Measurements from ENCODE around the gene CHSY1. TPM values are rescaled to one million over a fixed set of nuclear protein-coding genes. Genes with fewer than 3 reads are reported as not detected.

The CHSY1 gene
- total and polyA plus RNA-seq, 9 donors: 23.0 to 69.9 (median 33.0) TPM

GRCh38 chr15:101134780-101135179 is 117.1 kb downstream of the CHSY1 start:
- WGBS, 3 donors: 97 to 99% (median 98%) methylated on average over 5 of the region's 5 CpGs
- no peak for TF ChIP-seq EP300 (IDR thresholded peaks at IDR 0.05)
- intact Hi-C loops (cut with DNase I): loop anchor here in 1 of 4 donors (10.0 kb wide), 1 partner anchor 110 kb away; no protein-coding TSS in a partner anchor

GRCh38 chr15:101133751-101134261 is 118.0 kb downstream of the CHSY1 start:
- Histone ChIP-seq H3K27ac (no peak overlapping the region), H3K27me3 (no peaks in the 10 kb centered on the region)
- no peak for TF ChIP-seq POLR2A (IDR thresholded peaks at IDR 0.05)
- no peak for TF ChIP-seq CTCF (IDR thresholded peaks at IDR 0.05)
- TF ChIP-seq EP300 (IDR thresholded peaks at IDR 0.05): no peak

More at GRCh38 chr15:101134780-101135179, 117.1 kb downstream of the CHSY1 start:
- Histone ChIP-seq H3K9me3 (no peaks in the 10 kb centered on the region), H3K27me3 (no peaks in the 10 kb centered on the region), H3K4me3 (no peak overlapping the region), H3K27ac (no peak overlapping the region), H3K36me3 (no peaks in the 10 kb centered on the region), H3K4me1 (ENCODE audit: insufficient read depth) (no peaks in the 10 kb centered on the region)
- DNase-seq: no peak

GRCh38 chr15:101133181-101133460 is 118.7 kb downstream of the CHSY1 start:
- Histone ChIP-seq H3K27ac (no peak overlapping the region), H3K27me3 (no peaks in the 10 kb centered on the region), H3K9me3 (no peaks in the 10 kb centered on the region), H3K36me3 (no peaks in the 10 kb centered on the region), H3K4me1 (ENCODE audit: insufficient read depth) (peaks cover 4% of the 10 kb centered on the region), H3K4me3 (no peak overlapping the region)
- WGBS, 3 donors: 95 to 97% (median 96%) methylated on average over 8 of the region's 8 CpGs
- TF ChIP-seq POLR2A (IDR thresholded peaks at IDR 0.05) (no peak), CTCF (IDR thresholded peaks at IDR 0.05) (no peak), EP300 (IDR thresholded peaks at IDR 0.05) (no peak)
- intact Hi-C loops (cut with DNase I): loop anchor here in 1 of 4 donors (10.0 kb wide), 1 partner anchor 112 kb away; no protein-coding TSS in a partner anchor
- no peak for DNase-seq

More at GRCh38 chr15:101133751-101134261, 118.0 kb downstream of the CHSY1 start:
- Histone ChIP-seq H3K4me1 (ENCODE audit: insufficient read depth) (no peaks in the 10 kb centered on the region), H3K4me3 (no peak overlapping the region), H3K9me3 (no peaks in the 10 kb centered on the region), H3K36me3 (no peaks in the 10 kb centered on the region)
- intact Hi-C loops (cut with DNase I): loop anchor here in 1 of 4 donors (10.0 kb wide), 1 partner anchor 111 kb away; no protein-coding TSS in a partner anchor
- no peak for DNase-seq
- WGBS, 3 donors: 77 to 88% (median 82%) methylated on average over 13 of the region's 13 CpGs

GRCh38 chr15:101132390-101133180 is 119.3 kb downstream of the CHSY1 start:
- no peaks in the 10 kb centered on the region for H3K27me3 ChIP-seq
- peaks cover 8% of the 10 kb centered on the region for H3K4me1 ChIP-seq (ENCODE audit: insufficient read depth)
- no peak for DNase-seq
- no peaks in the 10 kb centered on the region for H3K9me3 ChIP-seq
- H3K36me3 ChIP-seq: no peaks in the 10 kb centered on the region
- TF ChIP-seq EP300 (IDR thresholded peaks at IDR 0.05): no peak
- no peak for TF ChIP-seq POLR2A (IDR thresholded peaks at IDR 0.05)
- no peak for TF ChIP-seq CTCF (IDR thresholded peaks at IDR 0.05)
- intact Hi-C loops (cut with DNase I): loop anchor here in 1 of 4 donors (10.0 kb wide), 1 partner anchor 112 kb away; no protein-coding TSS in a partner anchor
- no peak overlapping the region for H3K4me3 ChIP-seq
- 91 to 94% (median 92%) methylated on average over 20 of the region's 20 CpGs for WGBS, 3 donors
- no peak overlapping the region for H3K27ac ChIP-seq
